Activated naive CD8-positive, alpha-beta T cell treated with anti-CD3 and anti-CD28 coated beads, Interleukin-2, amount 50 U/mL, for 24 hours (primary cell): Measurements from ENCODE around the gene PIAS4.
A peak's percentile ranks its signal among the peaks of the same experiment; 100 is the strongest.

Source experiments
- ATAC-seq: fragments of 150-1000 bp; cut with Tn5 transposase; one replicate; pipeline ENCODE4 v1.10.0; 2021
- DNase-seq: peaks from one replicate; pipeline ENCODE4 v3.0.0; 2021
- H3K27ac Mint-ChIP-seq: one replicate; pipeline ENCODE4 v1.8.0; 2021; ENCODE audit warnings: mild to moderate bottlenecking, mixed read lengths
- H3K27me3 Mint-ChIP-seq: one replicate; pipeline ENCODE4 v1.8.0; 2021; ENCODE audit warnings: mixed read lengths
- H3K36me3 Mint-ChIP-seq: one replicate; pipeline ENCODE4 v1.8.0; 2021; ENCODE audit warnings: low read depth, mixed read lengths
- H3K4me1 Mint-ChIP-seq: one replicate; pipeline ENCODE4 v1.8.0; 2021; ENCODE audit warnings: mixed read lengths
- H3K4me3 Mint-ChIP-seq: one replicate; pipeline ENCODE4 v1.8.0; 2021; ENCODE audit warnings: mild to moderate bottlenecking, moderate library complexity, mixed read lengths
- H3K9me3 Mint-ChIP-seq: one replicate; pipeline ENCODE4 v1.8.0; 2021; ENCODE audit warnings: mixed read lengths

Gene PIAS4

GRCh38 chr19:4046946-4047683, 39.6 kb downstream of the PIAS4 start:
- H3K27ac Mint-ChIP-seq, result no peak overlapping the region

GRCh38 chr19:4049432-4049831, 41.9 kb downstream of the PIAS4 start:
- no peaks in the 10 kb centered on the region for H3K27me3 Mint-ChIP-seq
- no peak overlapping the region for H3K4me3 Mint-ChIP-seq
- no peak for ATAC-seq
- H3K4me1 Mint-ChIP-seq, result peaks cover 33% of the 10 kb centered on the region
- H3K27ac Mint-ChIP-seq, result peak overlapping the region; percentile 68
- peaks cover 33% of the 10 kb centered on the region for H3K36me3 Mint-ChIP-seq
- no peaks in the 10 kb centered on the region for H3K9me3 Mint-ChIP-seq
- DNase-seq, result no peak

More at GRCh38 chr19:4046946-4047683, 39.6 kb downstream of the PIAS4 start:
- Mint-ChIP-seq H3K27me3 (no peaks in the 10 kb centered on the region), H3K9me3 (no peaks in the 10 kb centered on the region), H3K4me3 (no peak overlapping the region), H3K4me1 (peaks cover 21% of the 10 kb centered on the region), H3K36me3 (peaks cover 20% of the 10 kb centered on the region)
- DNase-seq (no peak), ATAC-seq (no peak)

GRCh38 chr19:4051175-4052101, 43.9 kb downstream of the PIAS4 start:
- Mint-ChIP-seq H3K4me3 (peak overlapping the region; percentile 6), H3K27ac (peak overlapping the region; percentile 76), H3K36me3 (peaks cover 39% of the 10 kb centered on the region), H3K4me1 (peaks cover 36% of the 10 kb centered on the region), H3K27me3 (no peaks in the 10 kb centered on the region), H3K9me3 (no peaks in the 10 kb centered on the region)
- peak; percentile 87 for ATAC-seq
- DNase-seq, result peak; percentile 67

- no peak for DNase-seq
- Mint-ChIP-seq H3K36me3 (peaks cover 40% of the 10 kb centered on the region), H3K4me3 (no peak overlapping the region), H3K4me1 (peaks cover 36% of the 10 kb centered on the region), H3K27me3 (no peaks in the 10 kb centered on the region), H3K27ac (no peak overlapping the region), H3K9me3 (no peaks in the 10 kb centered on the region)
- ATAC-seq, result peak; percentile 12
These were observed 44.8 kb downstream of the PIAS4 start for GRCh38 chr19:4052114-4052992.

- ATAC-seq (no peak), DNase-seq (no peak)
- Mint-ChIP-seq H3K27ac (peak overlapping the region; percentile 53), H3K4me1 (peaks cover 42% of the 10 kb centered on the region), H3K27me3 (no peaks in the 10 kb centered on the region), H3K36me3 (peaks cover 43% of the 10 kb centered on the region), H3K9me3 (no peaks in the 10 kb centered on the region), H3K4me3 (peak overlapping the region; percentile 33)
These were observed 45.5 kb downstream of the PIAS4 start for GRCh38 chr19:4052993-4053422.

GRCh38 chr19:4053423-4054324, 46.1 kb downstream of the PIAS4 start:
- ATAC-seq (no peak), DNase-seq (no peak)
- Mint-ChIP-seq H3K36me3 (peaks cover 43% of the 10 kb centered on the region), H3K27ac (peak overlapping the region; percentile 53), H3K9me3 (no peaks in the 10 kb centered on the region), H3K4me3 (peak overlapping the region; percentile 33), H3K4me1 (peaks cover 46% of the 10 kb centered on the region), H3K27me3 (no peaks in the 10 kb centered on the region)

GRCh38 chr19:4054441-4055208, 47.1 kb downstream of the PIAS4 start:
- Mint-ChIP-seq H3K36me3 (peaks cover 42% of the 10 kb centered on the region), H3K9me3 (no peaks in the 10 kb centered on the region), H3K4me3 (no peak overlapping the region), H3K4me1 (peaks cover 54% of the 10 kb centered on the region), H3K27me3 (no peaks in the 10 kb centered on the region), H3K27ac (no peak overlapping the region)
- no peak for ATAC-seq
- DNase-seq, result no peak

GRCh38 chr19:4055209-4055552, 47.6 kb downstream of the PIAS4 start:
- H3K4me1 Mint-ChIP-seq, result peaks cover 55% of the 10 kb centered on the region
- H3K9me3 Mint-ChIP-seq, result no peaks in the 10 kb centered on the region
- DNase-seq, result no peak
- no peak overlapping the region for H3K27ac Mint-ChIP-seq
- no peaks in the 10 kb centered on the region for H3K27me3 Mint-ChIP-seq
- no peak for ATAC-seq
- H3K4me3 Mint-ChIP-seq, result no peak overlapping the region
- peaks cover 38% of the 10 kb centered on the region for H3K36me3 Mint-ChIP-seq

GRCh38 chr19:4057931-4058692, 50.6 kb downstream of the PIAS4 start:
- peak overlapping the region; percentile 53 for H3K4me3 Mint-ChIP-seq
- peak; percentile 65 for ATAC-seq

GRCh38 chr19:4058693-4059452, 51.3 kb downstream of the PIAS4 start:
- no peaks in the 10 kb centered on the region for H3K27me3 Mint-ChIP-seq
- H3K4me1 Mint-ChIP-seq, result peaks cover 53% of the 10 kb centered on the region
- peak overlapping the region; percentile 76 for H3K27ac Mint-ChIP-seq
- DNase-seq (no peak), ATAC-seq (no peak)
- no peaks in the 10 kb centered on the region for H3K9me3 Mint-ChIP-seq
- peak overlapping the region; percentile 63 for H3K4me3 Mint-ChIP-seq
- H3K36me3 Mint-ChIP-seq, result peaks cover 16% of the 10 kb centered on the region

More at GRCh38 chr19:4057931-4058692, 50.6 kb downstream of the PIAS4 start:
- peaks cover 56% of the 10 kb centered on the region for H3K4me1 Mint-ChIP-seq
- H3K27ac Mint-ChIP-seq, result peak overlapping the region; percentile 82
- DNase-seq, result peak; percentile 79
- no peaks in the 10 kb centered on the region for H3K27me3 Mint-ChIP-seq
- H3K9me3 Mint-ChIP-seq, result no peaks in the 10 kb centered on the region
- peaks cover 21% of the 10 kb centered on the region for H3K36me3 Mint-ChIP-seq

GRCh38 chr19:4059453-4059871, 51.9 kb downstream of the PIAS4 start:
- no peaks in the 10 kb centered on the region for H3K9me3 Mint-ChIP-seq
- DNase-seq, result no peak
- peaks cover 17% of the 10 kb centered on the region for H3K36me3 Mint-ChIP-seq
- peak overlapping the region; percentile 63 for H3K4me3 Mint-ChIP-seq
- peak overlapping the region; percentile 76 for H3K27ac Mint-ChIP-seq
- H3K4me1 Mint-ChIP-seq, result peaks cover 54% of the 10 kb centered on the region
- H3K27me3 Mint-ChIP-seq, result no peaks in the 10 kb centered on the region
- peak; percentile 1 for ATAC-seq
